Panc1 (cell line): ENCODE measurements around the gene YBEY.
"Not testable (repeated sequence)": the region's sequence is repeated elsewhere in the genome, so short reads cannot be mapped to it uniquely, and the experiment has no call there.

Experiments
- POLR2AphosphoS5 ChIP-seq: IDR thresholded peaks from 2 replicates; pipeline ENCODE4 v1.6.1; 2012; ENCODE audit warnings: mild to moderate bottlenecking, low read depth, low read length, moderate library complexity
- SIN3A ChIP-seq: IDR thresholded peaks from 2 replicates; pipeline ENCODE4 v1.6.1; 2012; ENCODE audit warnings: low read depth, mild to moderate bottlenecking, low read length, moderate library complexity, borderline replicate concordance; ENCODE audit not compliant: insufficient read depth
- TF ChIP-seq, protein P1 (sequence below): fragments of 450-650 bp; IDR thresholded peaks from 2 replicates; pipeline ENCODE4 v1.5.1; 2017; ENCODE audit warnings: mild to moderate bottlenecking
- TF ChIP-seq, protein P2 (sequence below), 2 experiments: IDR thresholded peaks; 2 replicates each; pipeline ENCODE4 v1.6.1; 2011 to 2012; ENCODE audit warnings: low read depth in 2 of 2, control low read depth in 1 of 2, low read length in 1 of 2, mild to moderate bottlenecking in 1 of 2, moderate library complexity in 1 of 2; ENCODE audit not compliant: insufficient read depth in 1 of 2

DNA sequence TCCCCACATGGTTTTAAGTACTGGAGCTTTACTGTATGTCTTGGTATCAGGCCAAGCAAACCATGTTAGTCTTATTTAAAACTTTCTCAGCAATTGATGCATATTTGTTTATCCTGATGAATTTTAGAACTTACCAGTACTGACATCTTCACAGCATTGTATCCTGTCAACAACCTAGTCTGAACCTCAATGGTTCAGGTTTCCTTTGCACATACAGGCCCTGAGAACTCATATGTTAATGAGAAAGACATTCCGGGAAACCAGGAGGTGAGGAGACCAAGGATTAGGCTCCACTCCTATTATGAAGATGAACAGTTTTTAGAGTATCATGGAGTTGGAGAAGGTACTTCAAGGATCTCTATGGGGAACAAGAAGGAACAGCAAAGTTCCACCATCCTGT is 44.6 kb upstream of the YBEY start:
- TF ChIP-seq, protein P1, sequence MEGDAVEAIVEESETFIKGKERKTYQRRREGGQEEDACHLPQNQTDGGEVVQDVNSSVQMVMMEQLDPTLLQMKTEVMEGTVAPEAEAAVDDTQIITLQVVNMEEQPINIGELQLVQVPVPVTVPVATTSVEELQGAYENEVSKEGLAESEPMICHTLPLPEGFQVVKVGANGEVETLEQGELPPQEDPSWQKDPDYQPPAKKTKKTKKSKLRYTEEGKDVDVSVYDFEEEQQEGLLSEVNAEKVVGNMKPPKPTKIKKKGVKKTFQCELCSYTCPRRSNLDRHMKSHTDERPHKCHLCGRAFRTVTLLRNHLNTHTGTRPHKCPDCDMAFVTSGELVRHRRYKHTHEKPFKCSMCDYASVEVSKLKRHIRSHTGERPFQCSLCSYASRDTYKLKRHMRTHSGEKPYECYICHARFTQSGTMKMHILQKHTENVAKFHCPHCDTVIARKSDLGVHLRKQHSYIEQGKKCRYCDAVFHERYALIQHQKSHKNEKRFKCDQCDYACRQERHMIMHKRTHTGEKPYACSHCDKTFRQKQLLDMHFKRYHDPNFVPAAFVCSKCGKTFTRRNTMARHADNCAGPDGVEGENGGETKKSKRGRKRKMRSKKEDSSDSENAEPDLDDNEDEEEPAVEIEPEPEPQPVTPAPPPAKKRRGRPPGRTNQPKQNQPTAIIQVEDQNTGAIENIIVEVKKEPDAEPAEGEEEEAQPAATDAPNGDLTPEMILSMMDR = not testable (repeated sequence)
- not testable (repeated sequence) for TF ChIP-seq POLR2AphosphoS5, SIN3A
- TF ChIP-seq, protein P2, sequence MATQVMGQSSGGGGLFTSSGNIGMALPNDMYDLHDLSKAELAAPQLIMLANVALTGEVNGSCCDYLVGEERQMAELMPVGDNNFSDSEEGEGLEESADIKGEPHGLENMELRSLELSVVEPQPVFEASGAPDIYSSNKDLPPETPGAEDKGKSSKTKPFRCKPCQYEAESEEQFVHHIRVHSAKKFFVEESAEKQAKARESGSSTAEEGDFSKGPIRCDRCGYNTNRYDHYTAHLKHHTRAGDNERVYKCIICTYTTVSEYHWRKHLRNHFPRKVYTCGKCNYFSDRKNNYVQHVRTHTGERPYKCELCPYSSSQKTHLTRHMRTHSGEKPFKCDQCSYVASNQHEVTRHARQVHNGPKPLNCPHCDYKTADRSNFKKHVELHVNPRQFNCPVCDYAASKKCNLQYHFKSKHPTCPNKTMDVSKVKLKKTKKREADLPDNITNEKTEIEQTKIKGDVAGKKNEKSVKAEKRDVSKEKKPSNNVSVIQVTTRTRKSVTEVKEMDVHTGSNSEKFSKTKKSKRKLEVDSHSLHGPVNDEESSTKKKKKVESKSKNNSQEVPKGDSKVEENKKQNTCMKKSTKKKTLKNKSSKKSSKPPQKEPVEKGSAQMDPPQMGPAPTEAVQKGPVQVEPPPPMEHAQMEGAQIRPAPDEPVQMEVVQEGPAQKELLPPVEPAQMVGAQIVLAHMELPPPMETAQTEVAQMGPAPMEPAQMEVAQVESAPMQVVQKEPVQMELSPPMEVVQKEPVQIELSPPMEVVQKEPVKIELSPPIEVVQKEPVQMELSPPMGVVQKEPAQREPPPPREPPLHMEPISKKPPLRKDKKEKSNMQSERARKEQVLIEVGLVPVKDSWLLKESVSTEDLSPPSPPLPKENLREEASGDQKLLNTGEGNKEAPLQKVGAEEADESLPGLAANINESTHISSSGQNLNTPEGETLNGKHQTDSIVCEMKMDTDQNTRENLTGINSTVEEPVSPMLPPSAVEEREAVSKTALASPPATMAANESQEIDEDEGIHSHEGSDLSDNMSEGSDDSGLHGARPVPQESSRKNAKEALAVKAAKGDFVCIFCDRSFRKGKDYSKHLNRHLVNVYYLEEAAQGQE (IDR thresholded peaks at IDR 0.05; ENCODE audit: insufficient read depth in 1 of 2, low read depth in 2 of 2, low read length in 1 of 2) = not testable (repeated sequence)
